GM18861 (cell line): ENCODE results near the gene TRPM3.

ENCODE experiments used
- ATAC-seq: cut with Tn5 transposase; IDR thresholded peaks from one replicate; pipeline ENCODE4 v1.9.1; 2021; ENCODE audit not compliant: unreplicated experiment

The TRPM3 gene

GRCh38 chr9:70618784-70619183 is 502.6 kb downstream of the TRPM3 start:
- no peak for ATAC-seq

- ATAC-seq = no peak
These were observed 504.2 kb downstream of the TRPM3 start for GRCh38 chr9:70617033-70617828.

GRCh38 chr9:70616228-70616990 is 505.0 kb downstream of the TRPM3 start:
- ATAC-seq = no peak

- ATAC-seq = no peak
These were observed 505.8 kb downstream of the TRPM3 start for GRCh38 chr9:70615464-70616138.

- no peak for ATAC-seq
These were observed 506.5 kb downstream of the TRPM3 start for GRCh38 chr9:70614786-70615463.

- ATAC-seq = no peak
These were observed 508.2 kb downstream of the TRPM3 start for GRCh38 chr9:70613024-70613768.

- no peak for ATAC-seq
These were observed 511.2 kb downstream of the TRPM3 start for GRCh38 chr9:70610287-70610644.

- no peak for ATAC-seq
These were observed 511.7 kb downstream of the TRPM3 start for GRCh38 chr9:70609542-70610286.

GRCh38 chr9:70609011-70609410 is 512.4 kb downstream of the TRPM3 start:
- no peak for ATAC-seq

- peak; percentile 54 for ATAC-seq
These were observed 513.5 kb downstream of the TRPM3 start for GRCh38 chr9:70607926-70608325.

- no peak for ATAC-seq
These were observed 514.1 kb downstream of the TRPM3 start for GRCh38 chr9:70607329-70607728.

GRCh38 chr9:70603020-70603411 is 518.4 kb downstream of the TRPM3 start:
- ATAC-seq = no peak

GRCh38 chr9:70602321-70603019 is 519.0 kb downstream of the TRPM3 start:
- peak; percentile 88 for ATAC-seq

- ATAC-seq = no peak
These were observed 520.1 kb downstream of the TRPM3 start for GRCh38 chr9:70601000-70601951.

- ATAC-seq = no peak
These were observed 520.9 kb downstream of the TRPM3 start for GRCh38 chr9:70600506-70600905.

- no peak for ATAC-seq
These were observed 523.5 kb downstream of the TRPM3 start for GRCh38 chr9:70597886-70598285.

- ATAC-seq = no peak
These were observed 526.2 kb downstream of the TRPM3 start for GRCh38 chr9:70595211-70595610.

- ATAC-seq = no peak
These were observed 527.0 kb downstream of the TRPM3 start for GRCh38 chr9:70594386-70594944.
